H1 (cell line): ENCODE results near the gene TNS1. TPM values are rescaled to one million over a fixed set of nuclear protein-coding genes. Genes with fewer than 3 reads are reported as not detected.

Experiments
- polyA plus RNA-seq, 7 experiments: library from polyadenylated mRNA; depleted of rRNA in 3 of 7; stranded (reverse) in 5 of 7; unstranded in 2 of 7; fragments of >200 nt in 5 of 7; fragments of 200-250 nt in 2 of 7; gene quantifications; 1 replicate in 5 of 7; 2 replicates in 1 of 7; 4 replicates in 1 of 7; pipeline versions ENCODE4 v1.2.1 to v1.2.3, GENCODE V29; 2011 to 2013; ENCODE audit warnings: missing spikeins in 2 of 7, mixed read lengths in 2 of 7
- total RNA-seq: library from RNA; stranded (reverse); fragmentation: NEBNext Ultra II Directional; extraction: Animal tissue kit (Norgen Biotek cat#: 25700); gene quantifications from 2 replicates; pipeline ENCODE4 v1.2.1, GENCODE V29; 2021
- TF ChIP-seq, protein P1 (sequence below): fragments of 300-600 bp; sonication (generic); IDR thresholded peaks from 2 replicates; pipeline ENCODE4 v1.7.1; 2012; ENCODE audit warnings: low read length, moderate library complexity, mild to moderate bottlenecking, inconsistent platforms; ENCODE audit not compliant: insufficient replicate concordance

The TNS1 gene
- total and polyA plus RNA-seq, 2 of the 8 experiments (the other 6 are each of a cell fraction or from before 2014, with no cell fraction given): 1.5 to 5.1 TPM

DNA sequence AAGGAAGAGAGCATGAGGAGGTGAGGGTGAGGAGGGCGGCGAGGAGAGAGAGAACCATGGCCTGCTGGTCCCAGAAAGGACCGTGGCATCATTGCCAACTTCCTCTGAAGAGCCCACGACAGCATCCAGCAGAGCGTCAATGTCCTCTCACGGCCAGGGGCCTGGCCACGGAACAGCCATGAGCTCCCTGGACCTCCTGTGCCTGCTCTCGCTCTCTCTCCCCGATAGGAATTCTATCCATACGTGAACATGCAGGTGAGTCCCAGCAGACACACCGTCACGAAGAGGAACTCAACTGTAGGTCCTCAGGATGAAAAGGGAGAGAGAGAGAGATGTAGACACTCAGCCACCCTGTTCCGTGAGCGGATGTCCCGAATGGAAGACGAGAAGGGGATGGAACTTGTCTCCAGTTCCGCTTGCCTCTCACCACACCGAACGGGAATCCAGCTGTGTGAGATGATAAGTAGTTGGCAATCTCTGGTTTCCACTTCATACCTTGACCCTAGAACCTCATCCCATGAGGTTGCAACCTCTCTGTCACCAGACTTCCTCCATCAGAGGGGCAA, 107.6 kb downstream of the TNS1 start (continued):
- TF ChIP-seq, protein P1, sequence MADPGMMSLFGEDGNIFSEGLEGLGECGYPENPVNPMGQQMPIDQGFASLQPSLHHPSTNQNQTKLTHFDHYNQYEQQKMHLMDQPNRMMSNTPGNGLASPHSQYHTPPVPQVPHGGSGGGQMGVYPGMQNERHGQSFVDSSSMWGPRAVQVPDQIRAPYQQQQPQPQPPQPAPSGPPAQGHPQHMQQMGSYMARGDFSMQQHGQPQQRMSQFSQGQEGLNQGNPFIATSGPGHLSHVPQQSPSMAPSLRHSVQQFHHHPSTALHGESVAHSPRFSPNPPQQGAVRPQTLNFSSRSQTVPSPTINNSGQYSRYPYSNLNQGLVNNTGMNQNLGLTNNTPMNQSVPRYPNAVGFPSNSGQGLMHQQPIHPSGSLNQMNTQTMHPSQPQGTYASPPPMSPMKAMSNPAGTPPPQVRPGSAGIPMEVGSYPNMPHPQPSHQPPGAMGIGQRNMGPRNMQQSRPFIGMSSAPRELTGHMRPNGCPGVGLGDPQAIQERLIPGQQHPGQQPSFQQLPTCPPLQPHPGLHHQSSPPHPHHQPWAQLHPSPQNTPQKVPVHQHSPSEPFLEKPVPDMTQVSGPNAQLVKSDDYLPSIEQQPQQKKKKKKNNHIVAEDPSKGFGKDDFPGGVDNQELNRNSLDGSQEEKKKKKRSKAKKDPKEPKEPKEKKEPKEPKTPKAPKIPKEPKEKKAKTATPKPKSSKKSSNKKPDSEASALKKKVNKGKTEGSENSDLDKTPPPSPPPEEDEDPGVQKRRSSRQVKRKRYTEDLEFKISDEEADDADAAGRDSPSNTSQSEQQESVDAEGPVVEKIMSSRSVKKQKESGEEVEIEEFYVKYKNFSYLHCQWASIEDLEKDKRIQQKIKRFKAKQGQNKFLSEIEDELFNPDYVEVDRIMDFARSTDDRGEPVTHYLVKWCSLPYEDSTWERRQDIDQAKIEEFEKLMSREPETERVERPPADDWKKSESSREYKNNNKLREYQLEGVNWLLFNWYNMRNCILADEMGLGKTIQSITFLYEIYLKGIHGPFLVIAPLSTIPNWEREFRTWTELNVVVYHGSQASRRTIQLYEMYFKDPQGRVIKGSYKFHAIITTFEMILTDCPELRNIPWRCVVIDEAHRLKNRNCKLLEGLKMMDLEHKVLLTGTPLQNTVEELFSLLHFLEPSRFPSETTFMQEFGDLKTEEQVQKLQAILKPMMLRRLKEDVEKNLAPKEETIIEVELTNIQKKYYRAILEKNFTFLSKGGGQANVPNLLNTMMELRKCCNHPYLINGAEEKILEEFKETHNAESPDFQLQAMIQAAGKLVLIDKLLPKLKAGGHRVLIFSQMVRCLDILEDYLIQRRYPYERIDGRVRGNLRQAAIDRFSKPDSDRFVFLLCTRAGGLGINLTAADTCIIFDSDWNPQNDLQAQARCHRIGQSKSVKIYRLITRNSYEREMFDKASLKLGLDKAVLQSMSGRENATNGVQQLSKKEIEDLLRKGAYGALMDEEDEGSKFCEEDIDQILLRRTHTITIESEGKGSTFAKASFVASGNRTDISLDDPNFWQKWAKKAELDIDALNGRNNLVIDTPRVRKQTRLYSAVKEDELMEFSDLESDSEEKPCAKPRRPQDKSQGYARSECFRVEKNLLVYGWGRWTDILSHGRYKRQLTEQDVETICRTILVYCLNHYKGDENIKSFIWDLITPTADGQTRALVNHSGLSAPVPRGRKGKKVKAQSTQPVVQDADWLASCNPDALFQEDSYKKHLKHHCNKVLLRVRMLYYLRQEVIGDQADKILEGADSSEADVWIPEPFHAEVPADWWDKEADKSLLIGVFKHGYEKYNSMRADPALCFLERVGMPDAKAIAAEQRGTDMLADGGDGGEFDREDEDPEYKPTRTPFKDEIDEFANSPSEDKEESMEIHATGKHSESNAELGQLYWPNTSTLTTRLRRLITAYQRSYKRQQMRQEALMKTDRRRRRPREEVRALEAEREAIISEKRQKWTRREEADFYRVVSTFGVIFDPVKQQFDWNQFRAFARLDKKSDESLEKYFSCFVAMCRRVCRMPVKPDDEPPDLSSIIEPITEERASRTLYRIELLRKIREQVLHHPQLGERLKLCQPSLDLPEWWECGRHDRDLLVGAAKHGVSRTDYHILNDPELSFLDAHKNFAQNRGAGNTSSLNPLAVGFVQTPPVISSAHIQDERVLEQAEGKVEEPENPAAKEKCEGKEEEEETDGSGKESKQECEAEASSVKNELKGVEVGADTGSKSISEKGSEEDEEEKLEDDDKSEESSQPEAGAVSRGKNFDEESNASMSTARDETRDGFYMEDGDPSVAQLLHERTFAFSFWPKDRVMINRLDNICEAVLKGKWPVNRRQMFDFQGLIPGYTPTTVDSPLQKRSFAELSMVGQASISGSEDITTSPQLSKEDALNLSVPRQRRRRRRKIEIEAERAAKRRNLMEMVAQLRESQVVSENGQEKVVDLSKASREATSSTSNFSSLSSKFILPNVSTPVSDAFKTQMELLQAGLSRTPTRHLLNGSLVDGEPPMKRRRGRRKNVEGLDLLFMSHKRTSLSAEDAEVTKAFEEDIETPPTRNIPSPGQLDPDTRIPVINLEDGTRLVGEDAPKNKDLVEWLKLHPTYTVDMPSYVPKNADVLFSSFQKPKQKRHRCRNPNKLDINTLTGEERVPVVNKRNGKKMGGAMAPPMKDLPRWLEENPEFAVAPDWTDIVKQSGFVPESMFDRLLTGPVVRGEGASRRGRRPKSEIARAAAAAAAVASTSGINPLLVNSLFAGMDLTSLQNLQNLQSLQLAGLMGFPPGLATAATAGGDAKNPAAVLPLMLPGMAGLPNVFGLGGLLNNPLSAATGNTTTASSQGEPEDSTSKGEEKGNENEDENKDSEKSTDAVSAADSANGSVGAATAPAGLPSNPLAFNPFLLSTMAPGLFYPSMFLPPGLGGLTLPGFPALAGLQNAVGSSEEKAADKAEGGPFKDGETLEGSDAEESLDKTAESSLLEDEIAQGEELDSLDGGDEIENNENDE: no peak
- TF ChIP-seq, all 59 proteins: peak for 0
